ENCODE measurements around the gene RAD50. TPM values are rescaled to one million over a fixed set of nuclear protein-coding genes. Genes with fewer than 3 reads are reported as not detected.
A peak's percentile ranks its signal among the peaks of the same experiment; 100 is the strongest.

Gene RAD50
- total and polyA plus RNA-seq, 10 of the 15 experiments (the other 5 are each of a cell fraction or from before 2014, with no cell fraction given) = 12.8 to 68.6 (median 47.0) TPM

- ATAC-seq (peak; percentile 5; the same call in 1 of the 3 replicates), FAIRE-seq (no peak), DNase-seq (ENCODE audit: low read depth, low spot score) (no peak)
- intact Hi-C loops (cut with micrococcal nuclease; ENCODE audit: unreplicated experiment) = no loop called here
- Histone ChIP-seq H3K27ac (ENCODE audit: control insufficient read depth, insufficient read depth) (no peak overlapping the region), H3K79me2 (ENCODE audit: control insufficient read depth, insufficient read depth, low read length) (no peaks in the 10 kb centered on the region), H3K27me3 (replicated peaks in 1 of 2; ENCODE audit: control insufficient read depth in 2 of 2, insufficient read depth in 2 of 2, low read length in 1 of 2) (no peaks in the 10 kb centered on the region), H3K36me3 (ENCODE audit: control insufficient read depth in 2 of 2, insufficient read depth in 2 of 2, low read length in 1 of 2) (no peaks in the 10 kb centered on the region), H3K9me3 (replicated peaks; ENCODE audit: control insufficient read depth, insufficient read depth, low read length) (no peaks in the 10 kb centered on the region), H4K20me1 (ENCODE audit: control insufficient read depth, insufficient read depth) (no peaks in the 10 kb centered on the region), H3K4me2 (ENCODE audit: control insufficient read depth, insufficient read depth) (peak overlapping the region; percentile 75), H3K9ac (ENCODE audit: control insufficient read depth, insufficient read depth, low read length) (no peak overlapping the region), H3K4me1 (ENCODE audit: control insufficient read depth, insufficient read depth, low read length) (peaks cover 45% of the 10 kb centered on the region), H3K4me3 (0 out of 2 replicates have a peak overlapping the region, but pooled peaks have one; percentile 47), H2AFZ (ENCODE audit: control insufficient read depth, low read depth, low read length) (peak overlapping the region; percentile 16; the same call in 1 of the 2 replicates)
- in situ Hi-C loops (cut with MboI) = no loop called here
- no TSS peak for BruUV-seq (replicated peaks)
- POLR2A ChIA-PET = interaction anchor here (0.6 to 6.1 kb wide), 3 partner anchors 16 to 100 kb away, joined by 3 to 53 read pairs (median 3); no protein-coding TSS in a partner anchor
- WGBS (ENCODE audit: insufficient coverage, insufficient replicate concordance, low lambda C conversion rate, missing lambda C conversion rate) = 58% methylated on average over 12 of the region's 12 CpGs
- CTCF ChIA-PET = interaction anchor here (0.6 to 1.5 kb wide), 6 partner anchors 15 to 165 kb away, joined by 3 to 10 read pairs (median 3); no protein-coding TSS in a partner anchor
- SMC1A ChIA-PET (ENCODE audit: uncharacterized antibody, unreplicated experiment) = interaction anchor here (0.8 to 12.1 kb wide), 8 partner anchors 12 to 164 kb away, joined by 3 to 156 read pairs (median 6); partner anchors contain the start of gene IL4
- RAD21 ChIA-PET (ENCODE audit: unreplicated experiment) = interaction anchor here (1.1 to 9.2 kb wide), 5 partner anchors 16 to 450 kb away, joined by 3 to 113 read pairs (median 4); no protein-coding TSS in a partner anchor
- TF ChIP-seq RELA (IDR thresholded peaks at IDR 0.05; ENCODE audit: borderline replicate concordance, partially characterized antibody) = no peak
- TF ChIP-seq HDGF (IDR thresholded peaks at IDR 0.05) = peak; percentile 60; the same call in 1 of the 2 replicates
- peak in 1 of 2 experiments; percentile 42; a peak in 1 of 4 replicates for TF ChIP-seq IKZF2 (IDR thresholded peaks at IDR 0.05)
- peak; percentile 38; the same call in 1 of the 2 replicates for TF ChIP-seq SPI1 (IDR thresholded peaks at IDR 0.05; ENCODE audit: borderline replicate concordance, insufficient read depth, low read depth, low read length)
- no peak for TF ChIP-seq TARDBP (IDR thresholded peaks at IDR 0.05; ENCODE audit: borderline replicate concordance)
- TF ChIP-seq, protein P1, sequence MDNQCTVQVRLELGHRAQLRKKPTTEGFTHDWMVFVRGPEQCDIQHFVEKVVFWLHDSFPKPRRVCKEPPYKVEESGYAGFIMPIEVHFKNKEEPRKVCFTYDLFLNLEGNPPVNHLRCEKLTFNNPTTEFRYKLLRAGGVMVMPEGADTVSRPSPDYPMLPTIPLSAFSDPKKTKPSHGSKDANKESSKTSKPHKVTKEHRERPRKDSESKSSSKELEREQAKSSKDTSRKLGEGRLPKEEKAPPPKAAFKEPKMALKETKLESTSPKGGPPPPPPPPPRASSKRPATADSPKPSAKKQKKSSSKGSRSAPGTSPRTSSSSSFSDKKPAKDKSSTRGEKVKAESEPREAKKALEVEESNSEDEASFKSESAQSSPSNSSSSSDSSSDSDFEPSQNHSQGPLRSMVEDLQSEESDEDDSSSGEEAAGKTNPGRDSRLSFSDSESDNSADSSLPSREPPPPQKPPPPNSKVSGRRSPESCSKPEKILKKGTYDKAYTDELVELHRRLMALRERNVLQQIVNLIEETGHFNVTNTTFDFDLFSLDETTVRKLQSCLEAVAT (IDR thresholded peaks at IDR 0.05) = 0 out of 2 replicates have a peak, but pooled peaks have one; percentile 36
- TF ChIP-seq BACH1 (IDR thresholded peaks at IDR 0.05; ENCODE audit: borderline replicate concordance) = no peak
- TF ChIP-seq HCFC1 (IDR thresholded peaks at IDR 0.05; ENCODE audit: low read length) = no peak
- TF ChIP-seq MTA2 (IDR thresholded peaks at IDR 0.05; ENCODE audit: low read depth) = peak; percentile 5; the same call in 1 of the 2 replicates
Observed at GRCh38 chr5:132656774-132657355, 100.1 kb downstream of the RAD50 start.

Measured in GM12878 (cell line).